Stimulated activated CD8-positive, alpha-beta memory T cell treated with anti-CD3 and anti-CD28 coated beads, Interleukin-4, amount 100 ng/mL, for 24 hours (primary cell): ENCODE results near the gene CASP12.

Experiments used
- DNase-seq: peaks from one replicate; pipeline ENCODE4 v3.0.0-alpha.2; 2020; ENCODE audit warnings: low read depth

Gene CASP12

GRCh38 chr11:104836691-104837090 lies 61.6 kb downstream of the CASP12 start:
- DNase-seq = no peak
